ENCODE results near the gene IQCE. TPM values are rescaled to one million over a fixed set of nuclear protein-coding genes. Genes with fewer than 3 reads are reported as not detected.

IQCE gene
- polyA plus RNA-seq, 1 donor from 2014 or later: 21.2 TPM

- H3K36me3 ChIP-seq (ENCODE audit: insufficient read depth, low read length): no peaks in the 10 kb centered on the region
- H3K9me2 ChIP-seq (ENCODE audit: insufficient read depth, low read length): no peaks in the 10 kb centered on the region
- H3K4me3 ChIP-seq (ENCODE audit: low read length): no peak overlapping the region
- peaks cover 68% of the 10 kb centered on the region for H3K79me2 ChIP-seq (replicated peaks; ENCODE audit: insufficient read depth, low read length)
- H3K9me3 ChIP-seq (ENCODE audit: low read length): no peaks in the 10 kb centered on the region
- no peak overlapping the region for H3K4me2 ChIP-seq (ENCODE audit: low read length)
- no peak overlapping the region for H3K27ac ChIP-seq (ENCODE audit: low read length)
- no peaks in the 10 kb centered on the region for H3K27me3 ChIP-seq (ENCODE audit: insufficient read depth, low read depth, low read length)
- H3K9ac ChIP-seq (ENCODE audit: low read length): no peak overlapping the region
- TF ChIP-seq EP300 (conservative IDR thresholded peaks at IDR 0.05; ENCODE audit: poor library complexity, severe bottlenecking) (no peak), REST (IDR thresholded peaks at IDR 0.05; ENCODE audit: borderline replicate concordance) (no peak), SMC3 (conservative IDR thresholded peaks at IDR 0.05; ENCODE audit: poor library complexity) (no peak), EZH2 (IDR thresholded peaks at IDR 0.05; ENCODE audit: borderline replicate concordance, insufficient read depth, low read length, poor library complexity, severe bottlenecking) (no peak), RAD21 (conservative IDR thresholded peaks at IDR 0.05) (no peak), MXI1 (conservative IDR thresholded peaks at IDR 0.05; ENCODE audit: poor library complexity, severe bottlenecking) (no peak), POLR2AphosphoS5 (IDR thresholded peaks at IDR 0.05) (no peak), TAF1 (IDR thresholded peaks at IDR 0.05; ENCODE audit: low read depth) (no peak)
- TF ChIP-seq, protein P1, sequence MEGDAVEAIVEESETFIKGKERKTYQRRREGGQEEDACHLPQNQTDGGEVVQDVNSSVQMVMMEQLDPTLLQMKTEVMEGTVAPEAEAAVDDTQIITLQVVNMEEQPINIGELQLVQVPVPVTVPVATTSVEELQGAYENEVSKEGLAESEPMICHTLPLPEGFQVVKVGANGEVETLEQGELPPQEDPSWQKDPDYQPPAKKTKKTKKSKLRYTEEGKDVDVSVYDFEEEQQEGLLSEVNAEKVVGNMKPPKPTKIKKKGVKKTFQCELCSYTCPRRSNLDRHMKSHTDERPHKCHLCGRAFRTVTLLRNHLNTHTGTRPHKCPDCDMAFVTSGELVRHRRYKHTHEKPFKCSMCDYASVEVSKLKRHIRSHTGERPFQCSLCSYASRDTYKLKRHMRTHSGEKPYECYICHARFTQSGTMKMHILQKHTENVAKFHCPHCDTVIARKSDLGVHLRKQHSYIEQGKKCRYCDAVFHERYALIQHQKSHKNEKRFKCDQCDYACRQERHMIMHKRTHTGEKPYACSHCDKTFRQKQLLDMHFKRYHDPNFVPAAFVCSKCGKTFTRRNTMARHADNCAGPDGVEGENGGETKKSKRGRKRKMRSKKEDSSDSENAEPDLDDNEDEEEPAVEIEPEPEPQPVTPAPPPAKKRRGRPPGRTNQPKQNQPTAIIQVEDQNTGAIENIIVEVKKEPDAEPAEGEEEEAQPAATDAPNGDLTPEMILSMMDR (IDR thresholded peaks at IDR 0.05; ENCODE audit: poor library complexity, severe bottlenecking): no peak
- H2AFZ ChIP-seq (ENCODE audit: low read depth, low read length): no peak overlapping the region
- no peaks in the 10 kb centered on the region for H3F3A ChIP-seq (ENCODE audit: insufficient read depth, low read length, poor library complexity, severe bottlenecking)
- peaks cover 74% of the 10 kb centered on the region for H4K20me1 ChIP-seq (ENCODE audit: insufficient read depth)
Measured at GRCh38 chr7:2639181-2639681, 80.5 kb downstream of the IQCE start.

- Histone ChIP-seq H3K9ac (ENCODE audit: low read length) (no peak overlapping the region), H4K20me1 (ENCODE audit: insufficient read depth) (peaks cover 69% of the 10 kb centered on the region), H3F3A (ENCODE audit: insufficient read depth, low read length, poor library complexity, severe bottlenecking) (no peaks in the 10 kb centered on the region), H3K4me3 (ENCODE audit: low read length) (no peak overlapping the region), H3K9me2 (ENCODE audit: insufficient read depth, low read length) (no peaks in the 10 kb centered on the region), H3K9me3 (ENCODE audit: low read length) (no peaks in the 10 kb centered on the region), H3K4me2 (ENCODE audit: low read length) (no peak overlapping the region), H3K27ac (ENCODE audit: low read length) (no peak overlapping the region), H3K36me3 (ENCODE audit: insufficient read depth, low read length) (no peaks in the 10 kb centered on the region), H2AFZ (ENCODE audit: low read depth, low read length) (no peak overlapping the region), H3K79me2 (replicated peaks; ENCODE audit: insufficient read depth, low read length) (peaks cover 64% of the 10 kb centered on the region), H3K27me3 (ENCODE audit: insufficient read depth, low read depth, low read length) (no peaks in the 10 kb centered on the region)
- TF ChIP-seq EZH2 (IDR thresholded peaks at IDR 0.05; ENCODE audit: borderline replicate concordance, insufficient read depth, low read length, poor library complexity, severe bottlenecking): no peak
Measured at GRCh38 chr7:2639695-2640481, 81.1 kb downstream of the IQCE start.

All from neural cell (in vitro differentiated cells).